Measurements from ENCODE around the gene NDP. TPM values are rescaled to one million over a fixed set of nuclear protein-coding genes. Genes with fewer than 3 reads are reported as not detected.

The NDP gene
- total and polyA plus RNA-seq, 2 donors (not counting 1 experiment from before 2014, with no cell fraction given), result not detected

DNA sequence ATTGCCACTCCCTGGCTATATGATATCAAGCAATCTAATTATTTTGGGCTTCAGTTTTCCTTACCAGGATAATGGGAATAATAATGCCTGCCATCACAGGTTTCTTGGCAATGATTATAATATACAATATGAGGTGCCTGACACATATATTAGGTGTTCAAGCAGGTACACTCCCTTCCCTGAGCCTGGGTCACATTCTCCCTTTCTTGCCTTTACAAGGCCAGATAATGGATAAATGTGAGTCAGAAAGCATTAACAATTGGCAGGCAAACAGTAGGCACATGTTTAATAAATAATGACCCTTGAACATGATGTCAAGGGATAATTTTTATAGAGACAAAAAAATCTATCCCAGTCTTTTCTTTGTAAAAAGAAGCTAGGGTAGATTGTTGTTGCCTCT lies 17.2 kb downstream of the NDP start:
- ATAC-seq (ENCODE audit: low read depth), result no peak
- H3K27me3 Mint-ChIP-seq, result peaks cover 18% of the 10 kb centered on the region

DNA sequence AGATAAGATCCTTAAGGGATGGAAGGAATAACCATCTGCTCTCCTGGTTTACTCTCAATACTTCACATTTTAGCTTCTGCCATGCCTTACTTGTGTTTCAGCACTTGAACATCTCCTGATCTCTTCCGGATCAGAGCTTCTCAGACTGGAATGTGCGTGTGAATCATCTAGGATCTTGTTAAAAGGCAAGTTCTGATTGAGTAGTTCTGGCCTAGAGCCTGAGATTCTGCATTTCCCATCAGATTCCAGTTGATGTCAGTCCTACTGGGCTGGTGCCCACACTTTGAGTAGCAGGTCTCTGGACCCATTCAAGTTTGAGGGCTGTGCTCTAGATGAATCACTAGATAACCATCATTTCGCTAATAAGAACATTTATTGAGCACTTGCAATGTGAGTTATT lies 20.0 kb downstream of the NDP start:
- no peak overlapping the region for H3K27ac ChIP-seq (ENCODE audit: low read length in 2 of 2)
- no peak overlapping the region for H2AFZ ChIP-seq (ENCODE audit: insufficient read depth, low read depth, low read length, poor library complexity, severe bottlenecking)
- no peaks in the 10 kb centered on the region for H3K27me3 ChIP-seq (replicated peaks in 1 of 4; ENCODE audit: control extremely low read depth in 1 of 4, control insufficient read depth in 3 of 4, insufficient read depth in 4 of 4, low read length in 3 of 4)
- POLR2A ChIA-PET, result no interaction called here
- intact Hi-C loops (cut with micrococcal nuclease), result no loop called here
- no peaks in the 10 kb centered on the region for H3K79me2 ChIP-seq (ENCODE audit: control insufficient read depth, insufficient read depth, low read length)
- H3K9me3 ChIP-seq (ENCODE audit: control extremely low read depth in 1 of 3, control insufficient read depth in 2 of 3, insufficient read depth in 1 of 3, low read length in 2 of 3), result no peaks in the 10 kb centered on the region
- 92% methylated on average over 2 of the region's 3 CpGs for WGBS (ENCODE audit: insufficient coverage)
- DNase-seq (no peak), ATAC-seq (ENCODE audit: low read depth) (no peak)
- TF ChIP-seq, protein P1, sequence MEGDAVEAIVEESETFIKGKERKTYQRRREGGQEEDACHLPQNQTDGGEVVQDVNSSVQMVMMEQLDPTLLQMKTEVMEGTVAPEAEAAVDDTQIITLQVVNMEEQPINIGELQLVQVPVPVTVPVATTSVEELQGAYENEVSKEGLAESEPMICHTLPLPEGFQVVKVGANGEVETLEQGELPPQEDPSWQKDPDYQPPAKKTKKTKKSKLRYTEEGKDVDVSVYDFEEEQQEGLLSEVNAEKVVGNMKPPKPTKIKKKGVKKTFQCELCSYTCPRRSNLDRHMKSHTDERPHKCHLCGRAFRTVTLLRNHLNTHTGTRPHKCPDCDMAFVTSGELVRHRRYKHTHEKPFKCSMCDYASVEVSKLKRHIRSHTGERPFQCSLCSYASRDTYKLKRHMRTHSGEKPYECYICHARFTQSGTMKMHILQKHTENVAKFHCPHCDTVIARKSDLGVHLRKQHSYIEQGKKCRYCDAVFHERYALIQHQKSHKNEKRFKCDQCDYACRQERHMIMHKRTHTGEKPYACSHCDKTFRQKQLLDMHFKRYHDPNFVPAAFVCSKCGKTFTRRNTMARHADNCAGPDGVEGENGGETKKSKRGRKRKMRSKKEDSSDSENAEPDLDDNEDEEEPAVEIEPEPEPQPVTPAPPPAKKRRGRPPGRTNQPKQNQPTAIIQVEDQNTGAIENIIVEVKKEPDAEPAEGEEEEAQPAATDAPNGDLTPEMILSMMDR (IDR thresholded peaks at IDR 0.05), result no peak
- TF ChIP-seq EZH2 (IDR thresholded peaks at IDR 0.05; ENCODE audit: borderline replicate concordance, insufficient read depth, low read depth, low read length, poor library complexity, severe bottlenecking), result no peak
- peaks cover 19% of the 10 kb centered on the region for H3K27me3 Mint-ChIP-seq
- no peaks in the 10 kb centered on the region for H4K20me1 ChIP-seq (ENCODE audit: control insufficient read depth, insufficient read depth, low read length, poor library complexity, severe bottlenecking)
- CTCF ChIA-PET, result no interaction called here
- no peaks in the 10 kb centered on the region for H3K9me3 Mint-ChIP-seq (ENCODE audit: insufficient read depth)
- no peaks in the 10 kb centered on the region for H3K36me3 ChIP-seq (replicated peaks in 1 of 2; ENCODE audit: control extremely low read depth in 1 of 2, control insufficient read depth in 1 of 2, extremely low read depth in 1 of 2, insufficient read depth in 2 of 2, low read length in 1 of 2)
- H3K4me3 Mint-ChIP-seq, result no peak overlapping the region
- no peak overlapping the region for H3K4me3 ChIP-seq (ENCODE audit: control extremely low read depth in 1 of 5, extremely low read depth in 1 of 5, insufficient read depth in 1 of 5, low read depth in 2 of 5, low read length in 4 of 5)
- peaks cover 0 to 4% of the 10 kb centered on the region in 2 donors for H3K4me1 ChIP-seq (ENCODE audit: control insufficient read depth in 2 of 2, insufficient read depth in 2 of 2, low read length in 2 of 2)
- no peak overlapping the region for H3K27ac Mint-ChIP-seq
- H3K4me2 ChIP-seq (replicated peaks; ENCODE audit: low read depth, low read length, poor library complexity, severe bottlenecking), result no peak overlapping the region
- H3K4me1 Mint-ChIP-seq, result peaks cover 5% of the 10 kb centered on the region
- H3K9ac ChIP-seq (ENCODE audit: low read length), result no peak overlapping the region

More for the DNA sequence above, 17.2 kb downstream of the NDP start:
- POLR2A ChIA-PET, result no interaction called here
- H3K9me3 Mint-ChIP-seq (ENCODE audit: insufficient read depth), result no peaks in the 10 kb centered on the region
- H3K4me3 Mint-ChIP-seq, result no peak overlapping the region
- H3K4me2 ChIP-seq (replicated peaks; ENCODE audit: low read depth, low read length, poor library complexity, severe bottlenecking), result no peak overlapping the region
- no peaks in the 10 kb centered on the region for H3K36me3 ChIP-seq (replicated peaks in 1 of 2; ENCODE audit: control extremely low read depth in 1 of 2, control insufficient read depth in 1 of 2, extremely low read depth in 1 of 2, insufficient read depth in 2 of 2, low read length in 1 of 2)
- H3K4me1 Mint-ChIP-seq, result no peaks in the 10 kb centered on the region
- H3K9ac ChIP-seq (ENCODE audit: low read length), result no peak overlapping the region
- intact Hi-C loops (cut with micrococcal nuclease), result loop anchor here (5.0 kb wide), 1 partner anchor 586 kb away; the partner anchor contains the start of gene FUNDC1
- no peak overlapping the region for H3K27ac Mint-ChIP-seq
- no peak overlapping the region for H3K27ac ChIP-seq (ENCODE audit: low read length in 2 of 2)
- H3K4me3 ChIP-seq (ENCODE audit: control extremely low read depth in 1 of 5, extremely low read depth in 1 of 5, insufficient read depth in 1 of 5, low read depth in 2 of 5, low read length in 4 of 5), result no peak overlapping the region
- DNase-seq, result no peak
- no peaks in the 10 kb centered on the region for H3K79me2 ChIP-seq (ENCODE audit: control insufficient read depth, insufficient read depth, low read length)
- no peaks in the 10 kb centered on the region for H4K20me1 ChIP-seq (ENCODE audit: control insufficient read depth, insufficient read depth, low read length, poor library complexity, severe bottlenecking)
- H2AFZ ChIP-seq (ENCODE audit: insufficient read depth, low read depth, low read length, poor library complexity, severe bottlenecking), result no peak overlapping the region
- CTCF ChIA-PET, result no interaction called here
- TF ChIP-seq EZH2 (IDR thresholded peaks at IDR 0.05; ENCODE audit: borderline replicate concordance, insufficient read depth, low read depth, low read length, poor library complexity, severe bottlenecking), result no peak
- TF ChIP-seq, protein P1 (IDR thresholded peaks at IDR 0.05), result no peak
- no peaks in the 10 kb centered on the region for H3K27me3 ChIP-seq (replicated peaks in 1 of 4; ENCODE audit: control extremely low read depth in 1 of 4, control insufficient read depth in 3 of 4, insufficient read depth in 4 of 4, low read length in 3 of 4)
- H3K4me1 ChIP-seq (ENCODE audit: control insufficient read depth in 2 of 2, insufficient read depth in 2 of 2, low read length in 2 of 2), result no peaks in the 10 kb centered on the region
- no peaks in the 10 kb centered on the region for H3K9me3 ChIP-seq (ENCODE audit: control extremely low read depth in 1 of 3, control insufficient read depth in 2 of 3, insufficient read depth in 1 of 3, low read length in 2 of 3)
